Upper lobe of right lung (tissue), 1 donor: ENCODE data around the gene NFIX. TPM values are rescaled to one million over a fixed set of nuclear protein-coding genes. Genes with fewer than 3 reads are reported as not detected.

Experiments
- ATAC-seq: fragments of 200-7000 bp; cut with Tn5 transposase; one replicate; pipeline ENCODE4 v1.9.1; 2020; ENCODE audit warnings: mild to moderate bottlenecking, moderate library complexity
- DNase-seq: peaks from one replicate; pipeline ENCODE4 v3.0.0-alpha.2; 2020
- H3K27ac ChIP-seq: fragments of 200-600 bp; one replicate; pipeline ENCODE4 v1.8.0; 2022
- H3K27me3 ChIP-seq: fragments of 200-600 bp; one replicate; pipeline ENCODE4 v1.8.0; 2022; ENCODE audit warnings: mild to moderate bottlenecking
- H3K36me3 ChIP-seq: fragments of 200-600 bp; one replicate; pipeline ENCODE4 v1.8.0; 2022
- H3K4me1 ChIP-seq: fragments of 200-600 bp; one replicate; pipeline ENCODE4 v1.8.0; 2022
- H3K4me3 ChIP-seq: fragments of 200-600 bp; one replicate; pipeline ENCODE4 v1.8.0; 2022; ENCODE audit warnings: mild to moderate bottlenecking
- H3K9me3 ChIP-seq: fragments of 200-600 bp; one replicate; pipeline ENCODE4 v1.8.0; 2022
- CTCF ChIP-seq: fragments of 200-600 bp; IDR thresholded peaks from one replicate; pipeline ENCODE4 v1.8.0; 2022; ENCODE audit warnings: antibody characterized with exemption
- intact Hi-C: fragments of 100-400 bp; cut with DNase I; formaldehyde crosslinking; loops from one replicate; pipeline ENCODE4 v1.11.0; 2022
- total RNA-seq: library from RNA; stranded (reverse); fragmentation: NEBNext Ultra II Directional; extraction: Animal tissue kit (Norgen Biotek cat#: 25700); gene quantifications from one replicate; pipeline ENCODE4 v1.2.1, GENCODE V29; 2021
- donor health status: DM: no; HTN: yes; CAD: no; lungs with severe emphysema.

NFIX gene
- total RNA-seq, 1 donor from 2014 or later: 168 TPM

- Histone ChIP-seq H3K27me3 (no peaks in the 10 kb centered on the region), H3K27ac (no peak overlapping the region), H3K9me3 (no peaks in the 10 kb centered on the region), H3K4me3 (peak overlapping the region; percentile 88), H3K36me3 (peaks cover 6% of the 10 kb centered on the region), H3K4me1 (peaks cover 35% of the 10 kb centered on the region)
- TF ChIP-seq CTCF: no peak
- intact Hi-C loops: no loop called here
- no peak for DNase-seq
- no peak for ATAC-seq
Observed at GRCh38 chr19:13119627-13120026, 124.4 kb downstream of the NFIX start.

GRCh38 chr19:13120031-13120430 is 124.8 kb downstream of the NFIX start:
- DNase-seq: no peak
- Histone ChIP-seq H3K4me3 (peak overlapping the region; percentile 88), H3K9me3 (no peaks in the 10 kb centered on the region), H3K36me3 (peaks cover 2% of the 10 kb centered on the region), H3K27me3 (no peaks in the 10 kb centered on the region), H3K4me1 (peaks cover 35% of the 10 kb centered on the region), H3K27ac (no peak overlapping the region)
- intact Hi-C loops: no loop called here
- no peak for ATAC-seq
- no peak for TF ChIP-seq CTCF

GRCh38 chr19:13120817-13121216 is 125.5 kb downstream of the NFIX start:
- ATAC-seq (no peak), DNase-seq (no peak)
- Histone ChIP-seq H3K27me3 (no peaks in the 10 kb centered on the region), H3K4me1 (peaks cover 29% of the 10 kb centered on the region), H3K4me3 (no peak overlapping the region), H3K36me3 (no peaks in the 10 kb centered on the region), H3K27ac (no peak overlapping the region), H3K9me3 (no peaks in the 10 kb centered on the region)
- no peak for TF ChIP-seq CTCF
- intact Hi-C loops: no loop called here

GRCh38 chr19:13121551-13122274 is 126.4 kb downstream of the NFIX start:
- H3K27ac ChIP-seq: no peak overlapping the region
- H3K4me1 ChIP-seq: peaks cover 29% of the 10 kb centered on the region
- H3K36me3 ChIP-seq: peaks cover 4% of the 10 kb centered on the region
- H3K27me3 ChIP-seq: no peaks in the 10 kb centered on the region
- intact Hi-C loops: no loop called here
- no peak overlapping the region for H3K4me3 ChIP-seq
- DNase-seq (no peak), ATAC-seq (no peak)
- no peaks in the 10 kb centered on the region for H3K9me3 ChIP-seq
- TF ChIP-seq CTCF: no peak

- TF ChIP-seq CTCF: no peak
- H3K9me3 ChIP-seq: no peaks in the 10 kb centered on the region
Observed at GRCh38 chr19:13122275-13122878, 127.1 kb downstream of the NFIX start.

More at GRCh38 chr19:13122275-13122878, 127.1 kb downstream of the NFIX start:
- ATAC-seq: no peak
- H3K27me3 ChIP-seq: no peaks in the 10 kb centered on the region
- H3K4me3 ChIP-seq: no peak overlapping the region
- intact Hi-C loops: no loop called here
- H3K4me1 ChIP-seq: peaks cover 25% of the 10 kb centered on the region
- peaks cover 5% of the 10 kb centered on the region for H3K36me3 ChIP-seq
- H3K27ac ChIP-seq: no peak overlapping the region
- no peak for DNase-seq
